HCT116 (cell line): ENCODE data around the gene CDC42BPB. TPM values are rescaled to one million over a fixed set of nuclear protein-coding genes. Genes with fewer than 3 reads are reported as not detected.

Experiments used
- ATAC-seq: fragments of 200-7000 bp; cut with Tn5 transposase; 2 replicates; pipeline ENCODE4 v1.9.1; 2020; ENCODE audit warnings: mild to moderate bottlenecking, moderate library complexity
- BruUV-seq: library from RNA; stranded (reverse); fragments of 400-500 nt; replicated peaks from 2 replicates; lab custom pipeline; 2021; lab: Mats Ljungman, UMichigan
- CTCF ChIA-PET: fragments of 300-600 bp; sonication (Branson Sonifier 250); formaldehyde crosslinking; loops from one replicate; lab custom pipeline; 2021; ENCODE audit warnings: antibody characterized with exemption; lab: Charles Lee
- POLR2A ChIA-PET: fragments of 300-600, 350-600 bp; sonication (Branson Sonifier 250); formaldehyde crosslinking; loops from one replicate; lab custom pipeline; 2021; ENCODE audit warnings: antibody characterized with exemption; lab: Charles Lee
- RAD21 ChIA-PET, 2 experiments: fragments of 300-600 bp; sonication (Branson Sonifier 250); formaldehyde crosslinking; loops; one replicate each; lab custom pipeline; 2023; ENCODE audit warnings: low total read pairs in 2 of 2; ENCODE audit not compliant: uncharacterized antibody in 2 of 2, unreplicated experiment in 2 of 2, low non-redundant PET in 1 of 2; lab: Charles Lee
- DNase-seq: peaks from one replicate; pipeline ENCODE4 v3.0.0-alpha.2; 2010; ENCODE audit warnings: low read depth, low spot score
- H2AFZ ChIP-seq: fragments of 200-600 bp; shearing (Covaris generic), sonication (generic); 2 replicates; pipeline ENCODE4 v1.6.1; 2017; ENCODE audit warnings: low read depth, mixed run types, mixed read lengths, antibody characterized with exemption, low read length; ENCODE audit not compliant: poor library complexity, severe bottlenecking
- H3K27ac ChIP-seq: 2 replicates; pipeline ENCODE4 v1.5.1; 2012; ENCODE audit warnings: low read depth, low read length
- H3K27me3 ChIP-seq: fragments of 200-600 bp; sonication (generic); 2 replicates; pipeline ENCODE4 v1.6.1; 2016; ENCODE audit warnings: mixed run types, low read length, mixed read lengths; ENCODE audit not compliant: insufficient read depth
- H3K36me3 ChIP-seq, 2 experiments: fragments of 200-500 bp in 1 of 2; fragments of 200-600 bp in 1 of 2; sonication (Bioruptor generic) in 1 of 2; sonication (generic) in 1 of 2; 2 replicates each; pipeline versions ENCODE4 v1.5.1 to v1.6.1; 2014 to 2016; ENCODE audit warnings: low read length in 2 of 2, inconsistent platforms in 1 of 2, mixed read lengths in 1 of 2, mixed run types in 1 of 2; ENCODE audit not compliant: insufficient read depth in 2 of 2, control insufficient read depth in 1 of 2
- H3K4me1 ChIP-seq, 2 experiments: fragments of 200-600 bp in 1 of 2; sonication (generic) in 1 of 2; 2 replicates each; pipeline versions ENCODE4 v1.5.1 to v1.6.1; 2012 to 2017; ENCODE audit warnings: low read length in 2 of 2, inconsistent platforms in 1 of 2, mild to moderate bottlenecking in 1 of 2, mixed read lengths in 1 of 2, mixed run types in 1 of 2, moderate library complexity in 1 of 2; ENCODE audit not compliant: insufficient read depth in 2 of 2, control insufficient read depth in 1 of 2
- H3K4me2 ChIP-seq: fragments of 200-600 bp; sonication (generic); 2 replicates; pipeline ENCODE4 v1.6.1; 2017; ENCODE audit warnings: mixed run types, low read length, mixed read lengths
- H3K4me3 ChIP-seq, 2 experiments: fragments of 200-600 bp in 1 of 2; sonication (generic) in 1 of 2; replicated peaks in 1 of 2; 2 replicates each; pipeline ENCODE4 v1.5.1; 2011 to 2016; ENCODE audit warnings: low read length in 2 of 2, control low read depth in 1 of 2, low read depth in 1 of 2, mild to moderate bottlenecking in 1 of 2, mixed read lengths in 1 of 2, mixed run types in 1 of 2
- H3K79me2 ChIP-seq: fragments of 200-600 bp; sonication (generic); 2 replicates; pipeline ENCODE4 v1.6.1; 2017; ENCODE audit warnings: mild to moderate bottlenecking, mixed run types, low read length, moderate library complexity, mixed read lengths; ENCODE audit not compliant: insufficient read depth
- H3K9ac ChIP-seq: fragments of 200-600 bp; sonication (generic); 2 replicates; pipeline ENCODE4 v1.6.1; 2016; ENCODE audit warnings: low read length, mixed read lengths
- H3K9me2 ChIP-seq: fragments of 200-600 bp; sonication (generic), shearing (Covaris generic); 2 replicates; pipeline ENCODE4 v1.6.1; 2017; ENCODE audit warnings: mixed run types, mild to moderate bottlenecking, moderate library complexity; ENCODE audit not compliant: insufficient read depth
- H3K9me3 ChIP-seq, 2 experiments: fragments of 200-500 bp in 1 of 2; fragments of 200-600 bp in 1 of 2; sonication (Bioruptor generic) in 1 of 2; sonication (generic) in 1 of 2; 2 replicates each; pipeline ENCODE4 v1.6.1; 2014 to 2017; ENCODE audit warnings: low read length in 2 of 2, mixed read lengths in 2 of 2, inconsistent platforms in 1 of 2, low read depth in 1 of 2, mild to moderate bottlenecking in 1 of 2, mixed run types in 1 of 2, moderate library complexity in 1 of 2; ENCODE audit not compliant: control insufficient read depth in 1 of 2, insufficient read depth in 1 of 2
- H4K20me1 ChIP-seq: fragments of 200-600 bp; sonication (generic), shearing (Covaris generic); 2 replicates; pipeline ENCODE4 v1.6.1; 2017; ENCODE audit warnings: mixed run types, mild to moderate bottlenecking, moderate library complexity; ENCODE audit not compliant: insufficient read depth
- ATF3 ChIP-seq: IDR thresholded peaks from 2 replicates; pipeline ENCODE4 v1.6.1; 2012
- CBX3 ChIP-seq: IDR thresholded peaks from 2 replicates; pipeline ENCODE4 v1.6.1; 2012; ENCODE audit warnings: low read depth
- CEBPB ChIP-seq: IDR thresholded peaks from 2 replicates; pipeline ENCODE4 v1.6.1; 2012; ENCODE audit warnings: low read depth
- CTCF ChIP-seq, 3 experiments: fragments of 200-600 bp in 1 of 3; sonication (generic) in 1 of 3; IDR thresholded peaks in 2 of 3; conservative IDR thresholded peaks in 1 of 3; 2 replicates each; pipeline ENCODE4 v1.5.1; 2012 to 2017; ENCODE audit warnings: low read depth in 2 of 3, low read length in 2 of 3, antibody characterized with exemption in 1 of 3, borderline replicate concordance in 1 of 3, control low read depth in 1 of 3, mild to moderate bottlenecking in 1 of 3, mixed read lengths in 1 of 3, mixed run types in 1 of 3, moderate library complexity in 1 of 3; ENCODE audit not compliant: insufficient read depth in 1 of 3
- EGR1 ChIP-seq: IDR thresholded peaks from 2 replicates; pipeline ENCODE4 v1.6.1; 2012; ENCODE audit warnings: low read depth
- EZH2 ChIP-seq: fragments of 200-600 bp; sonication (generic); IDR thresholded peaks from 2 replicates; pipeline ENCODE4 v1.6.1; 2017; ENCODE audit warnings: antibody characterized with exemption, mixed run types
- FOSL1 ChIP-seq: IDR thresholded peaks from 2 replicates; pipeline ENCODE4 v1.6.1; 2012; ENCODE audit warnings: low read depth
- MAX ChIP-seq: IDR thresholded peaks from 2 replicates; pipeline ENCODE4 v1.6.1; 2012
- POLR2A ChIP-seq: IDR thresholded peaks from 2 replicates; pipeline ENCODE4 v1.7.0; 2011; ENCODE audit warnings: borderline replicate concordance; ENCODE audit not compliant: insufficient read depth, insufficient read length; ENCODE audit errors: extremely low read depth
- POLR2AphosphoS5 ChIP-seq: IDR thresholded peaks from 2 replicates; pipeline ENCODE4 v1.6.1; 2011; ENCODE audit warnings: mild to moderate bottlenecking, low read depth, low read length, moderate library complexity
- RAD21 ChIP-seq: IDR thresholded peaks from 2 replicates; pipeline ENCODE4 v1.6.1; 2012; ENCODE audit warnings: low read depth, mild to moderate bottlenecking
- REST ChIP-seq: IDR thresholded peaks from 2 replicates; pipeline ENCODE4 v1.6.1; 2012; ENCODE audit warnings: low read depth
- SIN3A ChIP-seq: IDR thresholded peaks from 2 replicates; pipeline ENCODE4 v1.6.1; 2012; ENCODE audit warnings: low read depth
- SP1 ChIP-seq: IDR thresholded peaks from 2 replicates; pipeline ENCODE4 v1.6.1; 2012; ENCODE audit warnings: low read depth
- SRF ChIP-seq: IDR thresholded peaks from 2 replicates; pipeline ENCODE4 v1.6.1; 2012; ENCODE audit warnings: low read depth
- TCF7L2 ChIP-seq: IDR thresholded peaks from 2 replicates; pipeline ENCODE4 v1.7.0; 2011; ENCODE audit warnings: borderline replicate concordance, inconsistent platforms; ENCODE audit not compliant: insufficient read depth, insufficient read length; ENCODE audit errors: extremely low read depth
- YY1 ChIP-seq: IDR thresholded peaks from 2 replicates; pipeline ENCODE4 v1.6.1; 2011; ENCODE audit warnings: low read length, low read depth, moderate library complexity, mild to moderate bottlenecking; ENCODE audit not compliant: insufficient replicate concordance; ENCODE audit errors: extremely low read depth
- ZBTB33 ChIP-seq: IDR thresholded peaks from 2 replicates; pipeline ENCODE4 v1.6.1; 2011; ENCODE audit warnings: mild to moderate bottlenecking, low read length, moderate library complexity; ENCODE audit not compliant: insufficient replicate concordance; ENCODE audit errors: extremely low read depth
- ZNF274 ChIP-seq: fragments of 200-500 bp; sonication (Bioruptor generic); IDR thresholded peaks from 2 replicates; pipeline ENCODE4 v1.6.1; 2014; ENCODE audit warnings: mild to moderate bottlenecking, low read depth, low read length, inconsistent platforms
- intact Hi-C: fragments of 100-400 bp; cut with micrococcal nuclease; formaldehyde crosslinking; loops from 2 replicates; pipeline ENCODE4 v1.10.0; 2022
- total RNA-seq: library from RNA; stranded (reverse); gene quantifications from one replicate; pipeline ENCODE4 v1.2.1, GENCODE V29; 2021; ENCODE audit not compliant: unreplicated experiment

CDC42BPB gene
- total RNA-seq, 1 experiment from 2014 or later = 85.6 TPM

GRCh38 chr14:103016594-103016993 is 40.8 kb downstream of the CDC42BPB start:
- no peak for ATAC-seq
- H4K20me1 ChIP-seq = no peaks in the 10 kb centered on the region
- no peak for TF ChIP-seq SIN3A
- no peak for TF ChIP-seq RAD21
- no peak for TF ChIP-seq MAX
- TF ChIP-seq SRF = no peak
- no peak for TF ChIP-seq SP1
- TF ChIP-seq EGR1 = no peak
- no peak for TF ChIP-seq CEBPB
- no peak for TF ChIP-seq YY1
- TF ChIP-seq ZNF274 = no peak
- no peak for TF ChIP-seq EZH2
- TF ChIP-seq FOSL1 = no peak
- no peak for TF ChIP-seq TCF7L2
- TF ChIP-seq CBX3 = no peak
- no peak for TF ChIP-seq REST
- no peak for TF ChIP-seq CTCF (IDR thresholded peaks at IDR 0.05 in 2 of 3, conservative IDR thresholded peaks at IDR 0.05 in 1 of 3; ENCODE audit: borderline replicate concordance in 1 of 3, insufficient read depth in 1 of 3, low read depth in 2 of 3, low read length in 2 of 3)
- TF ChIP-seq ZBTB33 = no peak
- no peak for TF ChIP-seq POLR2AphosphoS5
- no peak for TF ChIP-seq POLR2A
- TF ChIP-seq ATF3 = no peak

More at GRCh38 chr14:103016594-103016993, 40.8 kb downstream of the CDC42BPB start:
- ChIA-PET RAD21 (no interaction called here), CTCF (no interaction called here), POLR2A (interaction anchor here (0.6 kb wide), 1 partner anchor 422 kb away, joined by 3 read pairs; no protein-coding TSS in a partner anchor)
- no TSS peak for BruUV-seq
- H3K4me3 ChIP-seq = no peak overlapping the region
- intact Hi-C loops = no loop called here
- no peak for DNase-seq
- H3K27ac ChIP-seq = no peak overlapping the region
- H2AFZ ChIP-seq = no peak overlapping the region
- no peak overlapping the region for H3K9ac ChIP-seq
- H3K36me3 ChIP-seq = no peaks in the 10 kb centered on the region
- no peaks in the 10 kb centered on the region for H3K9me3 ChIP-seq
- peaks cover 23 to 42% of the 10 kb centered on the region in 2 experiments for H3K4me1 ChIP-seq
- H3K79me2 ChIP-seq = peaks cover 90% of the 10 kb centered on the region
- no peaks in the 10 kb centered on the region for H3K9me2 ChIP-seq
- no peak overlapping the region for H3K4me2 ChIP-seq
- H3K27me3 ChIP-seq = no peaks in the 10 kb centered on the region
